DOHH2 (cell line): ENCODE results near the gene CIB1.

ENCODE experiments used
- H3F3A ChIP-seq: fragments of 200-600 bp; sonication (generic), shearing (Covaris generic); 2 replicates; pipeline ENCODE4 v1.6.0; 2016; ENCODE audit warnings: antibody characterized with exemption, mild to moderate bottlenecking; ENCODE audit not compliant: control insufficient read depth, insufficient read depth
- H3K27ac ChIP-seq: fragments of 200-600 bp; sonication (generic); 2 replicates; pipeline ENCODE4 v1.5.1; 2014; ENCODE audit warnings: low read depth, mild to moderate bottlenecking, low read length, moderate library complexity
- H3K27me3 ChIP-seq: fragments of 200-600 bp; sonication (generic); 2 replicates; pipeline ENCODE4 v1.6.1; 2014; ENCODE audit warnings: mild to moderate bottlenecking, low read length, mixed read lengths; ENCODE audit not compliant: control insufficient read depth
- H3K36me3 ChIP-seq: fragments of 200-600 bp; sonication (generic); 2 replicates; pipeline ENCODE4 v1.6.1; 2014; ENCODE audit warnings: mild to moderate bottlenecking, low read length, moderate library complexity, mixed read lengths; ENCODE audit not compliant: control insufficient read depth
- H3K4me1 ChIP-seq: fragments of 200-600 bp; sonication (generic); 2 replicates; pipeline ENCODE4 v1.6.1; 2014; ENCODE audit warnings: mild to moderate bottlenecking, low read length, mixed read lengths; ENCODE audit not compliant: control insufficient read depth
- H3K4me2 ChIP-seq: fragments of 200-600 bp; sonication (generic); 2 replicates; pipeline ENCODE4 v1.6.0; 2014; ENCODE audit warnings: mild to moderate bottlenecking, low read length, moderate library complexity
- H3K4me3 ChIP-seq: fragments of 200-600 bp; sonication (generic); 2 replicates; pipeline ENCODE4 v1.5.1; 2014; ENCODE audit warnings: mild to moderate bottlenecking, low read length, mixed read lengths
- H3K79me2 ChIP-seq: fragments of 200-600 bp; sonication (generic); 2 replicates; pipeline ENCODE4 v1.6.1; 2014; ENCODE audit warnings: mild to moderate bottlenecking, low read length, mixed read lengths; ENCODE audit not compliant: control insufficient read depth
- H3K9me2 ChIP-seq: fragments of 200-600 bp; sonication (generic); replicated peaks from 2 replicates; pipeline ENCODE4 v1.6.1; 2014; ENCODE audit warnings: mild to moderate bottlenecking, low read length, mixed read lengths; ENCODE audit not compliant: control insufficient read depth
- H3K9me3 ChIP-seq: fragments of 200-600 bp; sonication (generic); 2 replicates; pipeline ENCODE4 v1.6.1; 2014; ENCODE audit warnings: antibody characterized with exemption, low read length, mixed read lengths; ENCODE audit not compliant: control insufficient read depth, insufficient read depth
- H4K20me1 ChIP-seq: fragments of 200-600 bp; sonication (generic); 2 replicates; pipeline ENCODE4 v1.6.0; 2014; ENCODE audit warnings: low read depth, mild to moderate bottlenecking, antibody characterized with exemption, low read length, moderate library complexity; ENCODE audit not compliant: control insufficient read depth, insufficient read depth
- CTCF ChIP-seq: fragments of 200-600 bp; sonication (generic); IDR thresholded peaks from one replicate; pipeline ENCODE4 v1.5.1; 2014; ENCODE audit warnings: antibody characterized with exemption, mild to moderate bottlenecking, low read depth, low read length; ENCODE audit not compliant: poor library complexity, severe bottlenecking
- EZH2phosphoT487 ChIP-seq: fragments of 200-600 bp; sonication (generic); IDR thresholded peaks from 2 replicates; pipeline ENCODE4 v1.6.1; 2017; ENCODE audit warnings: borderline replicate concordance, mild to moderate bottlenecking, antibody characterized with exemption, low read length, moderate library complexity, mixed read lengths

The CIB1 gene

DNA sequence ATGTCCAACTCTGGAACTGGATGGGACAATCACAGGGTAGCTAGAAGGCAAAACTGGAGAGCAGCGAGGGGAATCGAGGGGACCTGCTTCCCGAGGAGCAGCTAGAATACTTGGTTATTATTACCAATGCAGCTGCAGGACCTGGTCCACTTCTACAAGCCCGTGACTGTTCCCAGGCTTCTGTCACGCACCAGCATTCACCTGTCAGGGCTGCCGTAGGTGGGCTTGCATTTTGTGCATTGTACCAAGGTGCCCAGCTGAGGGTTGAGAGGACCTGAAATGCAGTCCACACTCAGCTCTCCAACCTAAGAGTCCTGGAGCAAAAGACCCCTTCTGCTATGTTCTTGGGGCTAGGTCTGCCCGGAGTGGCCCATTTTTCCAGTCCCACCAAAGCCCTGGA lies 30.3 kb downstream of the CIB1 start:
- Histone ChIP-seq H3K27me3 (peaks cover 8% of the 10 kb centered on the region), H3F3A (no peaks in the 10 kb centered on the region), H3K9me2 (no peaks in the 10 kb centered on the region), H3K9me3 (no peaks in the 10 kb centered on the region), H3K4me1 (peaks cover 20% of the 10 kb centered on the region), H3K27ac (no peak overlapping the region), H3K79me2 (peaks cover 5% of the 10 kb centered on the region), H3K36me3 (no peaks in the 10 kb centered on the region), H4K20me1 (0 out of 2 replicates have a peak, but pooled peaks cover 2% of the 10 kb centered on the region), H3K4me3 (no peak overlapping the region), H3K4me2 (no peak overlapping the region)
- no peak for TF ChIP-seq EZH2phosphoT487
- TF ChIP-seq CTCF: no peak

DNA sequence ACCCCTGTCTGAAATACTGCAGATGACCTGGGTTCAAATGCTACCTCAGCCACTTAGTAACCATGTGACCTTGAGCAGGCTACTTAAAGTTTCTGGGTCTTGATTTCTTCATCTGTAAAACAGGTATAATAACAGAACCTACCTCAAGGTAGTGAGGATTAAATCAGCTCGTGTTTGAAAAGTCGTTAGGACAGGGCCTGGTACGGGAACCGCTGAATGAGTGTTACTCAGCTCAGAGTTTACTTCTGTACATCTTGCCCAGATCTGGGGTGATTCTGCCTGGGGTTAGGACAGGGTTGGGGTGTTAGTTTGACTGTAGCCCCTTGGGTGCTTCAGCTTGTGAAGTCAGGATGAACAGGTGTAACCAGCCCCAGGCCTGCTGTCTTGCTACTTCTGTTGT lies 30.8 kb downstream of the CIB1 start:
- Histone ChIP-seq H3K27ac (no peak overlapping the region), H3K27me3 (peaks cover 8% of the 10 kb centered on the region), H3K36me3 (no peaks in the 10 kb centered on the region), H3K9me2 (no peaks in the 10 kb centered on the region), H4K20me1 (0 out of 2 replicates have a peak, but pooled peaks cover 2% of the 10 kb centered on the region), H3K79me2 (peaks cover 5% of the 10 kb centered on the region), H3K4me2 (peak overlapping the region; percentile 78; the same call in 1 of the 2 replicates), H3K4me3 (no peak overlapping the region), H3F3A (no peaks in the 10 kb centered on the region), H3K9me3 (no peaks in the 10 kb centered on the region), H3K4me1 (peaks cover 20% of the 10 kb centered on the region)
- TF ChIP-seq CTCF (no peak), EZH2phosphoT487 (no peak)

DNA sequence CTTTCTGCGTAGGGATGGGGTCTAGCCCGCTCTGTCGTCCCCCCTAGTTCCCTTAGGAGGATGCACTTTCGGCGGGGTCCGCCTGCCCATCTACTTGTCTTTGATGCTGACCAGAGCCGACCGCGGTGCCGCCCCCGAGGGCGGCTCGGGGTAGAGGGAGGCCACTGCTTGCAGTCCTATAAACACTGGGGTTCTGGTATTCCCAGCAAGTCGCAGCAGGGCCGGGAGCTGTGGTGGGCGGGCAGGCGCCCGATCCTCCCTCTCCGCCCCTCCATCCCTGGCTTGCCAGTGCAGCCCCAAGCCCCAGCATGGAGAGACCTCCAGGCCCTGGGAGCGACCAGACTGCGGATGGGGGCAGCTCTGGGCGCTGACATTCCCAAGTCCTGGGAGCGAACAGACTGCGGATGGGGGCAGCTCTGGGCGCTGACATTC lies 31.8 kb downstream of the CIB1 start:
- Histone ChIP-seq H4K20me1 (0 out of 2 replicates have a peak, but pooled peaks cover 2% of the 10 kb centered on the region), H3K27me3 (peaks cover 8% of the 10 kb centered on the region), H3K4me1 (peaks cover 20% of the 10 kb centered on the region), H3K36me3 (no peaks in the 10 kb centered on the region), H3K9me2 (no peaks in the 10 kb centered on the region), H3K4me2 (peak overlapping the region; percentile 78), H3K4me3 (peak overlapping the region; percentile 82), H3K9me3 (no peaks in the 10 kb centered on the region), H3F3A (no peaks in the 10 kb centered on the region), H3K79me2 (peaks cover 5% of the 10 kb centered on the region), H3K27ac (no peak overlapping the region)
- TF ChIP-seq EZH2phosphoT487: no peak
- no peak for TF ChIP-seq CTCF
